Middle frontal gyrus (tissue), 1 donor: Measurements from ENCODE around the gene C1orf87.

Experiments
- DNase-seq: peaks from one replicate; pipeline ENCODE4 v3.0.0-alpha.2; 2015; ENCODE audit warnings: low spot score; ENCODE audit errors: extremely low spot score

Gene C1orf87, protein sequence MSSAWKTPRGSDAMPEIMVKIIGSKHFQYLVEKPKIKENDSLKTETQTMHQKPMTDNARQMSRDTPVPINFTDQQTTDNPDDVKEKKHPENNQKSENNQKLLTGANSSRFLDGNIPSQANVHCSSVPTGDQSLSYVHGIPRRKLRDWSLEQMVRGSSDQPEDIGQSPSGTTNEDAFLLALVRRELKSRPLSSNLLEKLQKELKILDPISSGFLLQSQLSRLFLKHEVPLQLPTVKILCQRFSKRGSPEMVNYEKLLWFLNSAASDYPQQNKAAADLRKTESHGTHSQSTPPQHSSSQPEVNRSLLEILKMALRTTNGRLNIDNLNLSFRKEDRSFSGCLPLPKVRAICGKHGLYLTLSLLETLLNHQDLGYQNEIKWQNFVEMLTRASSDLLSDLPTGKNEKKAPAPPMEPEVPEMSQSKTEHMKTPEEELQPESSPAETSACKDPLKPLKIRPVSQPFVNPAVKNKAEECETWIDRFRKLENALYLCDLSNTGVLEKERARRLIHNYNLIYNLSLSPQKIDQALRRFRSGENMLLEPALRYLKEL

DNA sequence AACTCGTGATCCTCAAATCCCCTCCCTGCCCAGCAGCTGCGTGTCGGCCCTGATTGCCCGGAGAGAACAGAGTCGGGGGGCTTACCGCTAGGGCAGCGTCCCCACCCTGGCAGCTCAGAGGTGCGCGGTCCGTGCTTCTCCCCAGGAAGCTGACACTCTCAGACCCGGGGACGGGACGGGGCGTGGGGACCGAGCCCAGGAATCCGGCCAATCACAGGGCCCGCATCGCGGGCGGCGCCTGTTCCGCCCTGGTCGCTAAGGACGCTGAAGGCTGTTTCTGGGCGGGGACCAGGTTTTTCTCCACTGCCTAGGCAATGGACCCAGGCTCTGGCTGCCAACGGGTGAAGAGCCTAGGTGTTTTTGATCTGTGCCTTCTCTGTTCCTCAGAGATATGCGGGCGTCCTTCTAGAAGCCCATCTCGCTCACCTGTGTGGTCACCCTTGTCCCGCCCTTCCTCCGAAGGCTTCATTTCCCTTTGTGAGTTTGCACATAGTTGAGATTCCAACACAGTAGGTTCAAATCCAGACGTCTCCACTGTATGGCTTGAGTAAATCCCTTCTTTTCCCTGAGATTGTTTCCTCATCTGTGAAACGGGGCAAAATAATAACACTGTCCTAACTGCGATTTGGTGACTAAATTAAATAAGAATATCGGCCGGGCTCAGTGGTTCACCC lies at the start of gene C1orf87:
C1orf87 (minus strand) TSS at position 166 of the 674 bp plus-strand sequence. CDS start 1,127 bp downstream, outside the sequence.
- DNase-seq = no peak

DNA sequence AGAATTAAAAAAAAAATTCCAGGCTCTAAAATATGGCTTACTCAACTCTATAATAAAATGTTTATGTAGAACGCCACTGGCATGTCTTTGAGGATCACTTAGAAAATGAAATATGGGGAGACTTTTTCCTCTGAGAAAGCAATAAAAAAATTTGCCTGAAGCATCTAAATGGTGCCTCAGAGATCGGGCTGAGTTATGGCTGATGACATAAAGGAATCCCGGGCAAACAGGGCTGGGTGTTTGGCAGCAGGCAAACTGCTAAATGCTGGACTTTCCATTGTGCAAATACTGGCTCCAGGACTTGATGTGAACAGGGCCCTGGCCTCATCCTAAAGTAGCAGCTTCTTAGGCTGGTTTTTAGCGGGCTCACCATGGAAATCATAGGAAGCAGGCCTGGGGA lies 44.5 kb upstream of the C1orf87 start:
- DNase-seq = no peak

DNA sequence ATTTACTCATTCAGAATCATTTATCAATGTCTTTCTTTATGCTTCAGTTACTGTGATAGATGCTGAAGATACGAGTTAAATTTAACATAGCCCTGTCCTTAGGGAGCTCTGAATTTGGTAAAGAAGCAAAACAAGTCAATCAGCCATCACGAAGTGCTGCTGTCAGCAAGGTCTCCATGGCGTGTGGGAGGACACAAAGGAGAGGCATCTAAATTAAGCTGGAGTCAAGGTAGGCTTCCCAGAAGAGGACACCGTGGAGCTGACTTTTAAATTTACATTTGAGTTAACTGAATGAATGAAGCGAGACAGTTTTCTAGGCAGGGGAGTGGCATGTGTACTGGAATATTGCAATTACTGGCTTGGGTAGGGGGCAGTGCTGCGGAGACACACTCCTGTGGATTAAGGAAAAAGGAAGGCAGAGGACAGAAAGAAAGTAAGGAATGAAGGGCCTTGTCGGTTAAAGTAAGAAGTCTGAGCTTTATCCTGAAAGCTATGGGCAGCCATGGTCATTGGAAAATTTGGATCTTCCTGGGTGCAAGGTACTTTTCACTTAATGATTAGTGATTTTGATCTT lies 41.3 kb upstream of the C1orf87 start:
- no peak for DNase-seq

DNA sequence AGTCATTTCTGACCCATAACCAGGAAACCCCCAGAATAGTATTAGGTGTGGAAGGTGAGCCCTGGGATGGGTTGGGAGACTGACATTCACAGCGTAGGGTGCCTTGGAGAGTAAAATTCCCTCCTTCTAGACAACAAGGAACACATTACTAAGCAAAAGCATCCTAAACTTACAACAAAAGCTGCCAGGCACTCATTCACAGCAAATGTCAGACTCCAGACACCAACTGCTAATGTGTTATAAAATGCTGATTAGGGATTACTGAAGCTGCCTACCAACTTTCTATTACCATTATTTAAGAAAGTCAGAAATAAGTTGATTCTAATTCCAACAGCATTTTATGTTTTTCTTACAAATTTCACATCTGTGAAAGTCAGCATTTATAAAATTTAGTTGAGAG lies 40.0 kb upstream of the C1orf87 start:
- no peak for DNase-seq

DNA sequence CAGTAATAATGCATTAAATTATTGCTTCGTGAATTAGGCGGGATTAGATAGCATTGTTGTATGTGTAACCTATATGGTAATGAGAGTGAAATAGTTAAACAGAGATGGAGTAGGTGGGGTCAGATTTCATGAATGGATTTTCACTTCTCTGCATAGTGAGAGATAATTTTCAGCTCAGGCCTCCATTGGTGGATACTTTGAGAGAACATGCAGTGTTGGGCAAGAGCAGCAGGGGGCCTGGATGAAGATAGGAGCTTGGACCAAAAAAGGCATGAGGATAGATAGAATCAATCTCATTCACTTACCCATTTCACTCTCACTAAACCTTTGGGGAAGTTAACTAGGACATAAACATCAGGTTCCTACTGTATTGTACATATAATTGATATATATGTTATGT lies 39.5 kb upstream of the C1orf87 start:
- DNase-seq = no peak

DNA sequence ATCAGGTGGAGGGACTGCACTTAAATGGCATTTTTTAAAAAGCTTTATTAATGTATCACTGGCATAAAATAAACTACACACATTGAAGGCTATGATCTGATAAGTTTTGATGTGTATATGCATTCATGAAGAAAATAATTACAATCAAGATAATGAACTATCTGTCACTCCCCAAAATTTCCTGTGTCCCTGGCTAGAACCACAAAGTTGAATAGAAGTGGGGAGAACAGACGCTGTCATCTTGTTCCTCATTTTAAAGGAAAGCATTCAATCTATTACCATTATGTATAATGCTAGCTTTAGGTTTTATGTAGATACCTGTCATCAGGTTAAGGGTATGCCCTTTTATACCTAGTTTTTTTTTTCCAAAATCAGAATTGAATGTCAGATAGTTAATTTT lies 38.1 kb upstream of the C1orf87 start:
- DNase-seq = no peak

DNA sequence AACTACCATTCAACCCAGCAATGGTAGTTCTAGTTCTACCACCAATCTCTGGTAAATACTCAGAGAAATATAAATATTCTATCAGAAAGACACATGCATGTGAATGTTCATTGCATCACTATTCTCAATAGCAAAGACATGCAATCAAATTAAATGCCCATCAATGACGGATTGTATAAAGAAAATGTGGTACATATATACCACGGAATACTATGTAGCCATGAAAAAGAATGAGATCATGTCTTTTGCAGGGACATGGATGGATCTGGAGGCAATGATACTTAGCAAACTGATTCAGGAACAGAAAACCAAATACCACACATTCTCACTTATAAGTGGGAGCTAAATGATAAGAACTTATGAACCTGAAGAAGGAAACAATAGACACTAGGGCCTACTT lies 37.5 kb upstream of the C1orf87 start:
- DNase-seq = no peak

DNA sequence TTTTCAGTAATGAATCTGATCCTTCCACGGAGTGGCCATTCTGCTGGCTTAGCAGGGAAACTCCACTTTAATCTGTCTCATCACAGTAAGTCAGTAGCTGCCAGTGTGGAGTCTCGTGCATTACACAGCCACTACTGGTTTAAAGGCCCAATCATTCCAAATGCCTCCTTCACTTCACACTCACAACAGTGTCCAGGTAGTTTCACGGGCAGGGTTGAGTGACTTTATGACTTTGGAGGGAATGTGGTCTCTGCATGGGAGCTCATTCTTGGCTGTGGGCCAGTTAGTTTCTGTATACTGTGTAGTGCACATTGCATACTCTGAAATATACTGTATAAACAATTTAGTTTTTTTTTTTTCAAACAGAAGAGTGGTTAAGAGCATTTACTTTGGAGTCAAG lies 34.6 kb upstream of the C1orf87 start:
- DNase-seq = no peak

DNA sequence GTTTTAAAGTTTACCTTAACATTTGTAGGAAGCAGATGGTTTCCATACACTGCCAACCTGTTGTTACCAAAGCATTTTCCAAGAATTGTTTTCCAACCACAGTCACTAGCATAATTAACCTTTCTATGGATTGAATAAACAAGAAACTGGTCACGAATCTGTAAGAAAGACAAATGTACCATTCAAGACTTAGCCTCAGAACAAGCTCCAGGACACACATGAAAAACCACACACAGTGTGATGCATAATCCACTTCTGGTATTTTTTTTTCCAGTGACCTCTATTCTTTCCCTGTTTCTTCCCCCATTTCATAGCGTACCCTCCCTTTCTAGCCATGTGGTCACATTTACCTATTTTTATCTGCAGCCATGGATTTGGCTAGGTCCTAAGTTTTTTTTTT lies 29.6 kb upstream of the C1orf87 start:
- DNase-seq = no peak

DNA sequence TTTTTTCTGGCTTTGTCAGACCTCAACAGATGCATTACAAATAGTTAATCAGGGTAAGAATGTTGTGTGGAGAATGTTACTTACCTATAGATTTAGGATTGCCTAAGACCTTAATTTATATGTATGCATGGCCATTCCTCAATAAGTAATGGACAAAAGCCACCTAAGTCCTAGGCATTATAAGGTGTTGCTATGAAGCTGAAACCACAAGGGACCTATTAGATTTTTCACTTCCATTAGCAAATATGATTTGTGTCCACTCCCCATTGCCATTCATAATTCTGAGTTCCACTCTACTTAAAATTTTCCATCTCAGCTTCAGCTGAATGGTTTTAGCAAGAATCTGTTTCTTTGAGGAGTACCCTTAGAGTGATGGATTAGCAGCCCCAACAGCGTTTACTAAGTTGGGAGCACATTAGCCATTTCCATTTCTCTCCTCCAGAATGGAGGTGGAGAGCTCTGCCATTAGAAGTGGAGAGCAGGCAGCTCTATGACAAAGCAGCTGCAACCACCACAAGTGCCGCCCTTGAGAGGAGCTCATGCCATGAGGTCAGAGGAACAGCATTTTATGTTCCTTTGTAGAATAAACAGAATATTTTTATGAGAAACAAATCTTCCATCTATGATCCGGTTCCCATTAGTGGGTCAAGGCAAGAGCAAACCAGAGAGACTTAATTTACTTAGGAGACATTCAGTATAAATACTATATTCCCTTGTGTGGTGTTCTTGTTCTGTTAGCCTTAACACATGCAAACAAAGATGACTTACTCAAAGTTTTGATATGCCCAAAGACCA lies 28.9 kb upstream of the C1orf87 start:
- DNase-seq = no peak

DNA sequence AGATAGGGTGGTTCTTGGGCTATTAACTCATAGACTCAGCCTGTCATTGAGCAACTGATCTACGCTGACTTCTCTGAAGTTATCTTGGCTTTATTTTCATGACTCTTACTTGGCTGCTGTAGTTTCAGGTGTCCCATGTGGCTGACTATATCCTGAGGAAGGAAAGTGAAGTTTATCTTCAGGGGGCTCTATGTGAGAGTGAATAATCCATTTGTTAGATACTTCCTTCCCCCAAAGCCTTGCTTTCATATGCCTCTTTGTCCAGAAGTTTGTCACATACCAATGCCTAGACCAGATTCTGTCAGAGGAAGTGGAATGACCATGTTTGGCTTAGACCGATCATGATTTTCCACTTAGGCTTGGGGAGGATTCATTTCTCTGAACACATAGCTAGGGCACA lies 27.9 kb upstream of the C1orf87 start:
- DNase-seq = no peak

DNA sequence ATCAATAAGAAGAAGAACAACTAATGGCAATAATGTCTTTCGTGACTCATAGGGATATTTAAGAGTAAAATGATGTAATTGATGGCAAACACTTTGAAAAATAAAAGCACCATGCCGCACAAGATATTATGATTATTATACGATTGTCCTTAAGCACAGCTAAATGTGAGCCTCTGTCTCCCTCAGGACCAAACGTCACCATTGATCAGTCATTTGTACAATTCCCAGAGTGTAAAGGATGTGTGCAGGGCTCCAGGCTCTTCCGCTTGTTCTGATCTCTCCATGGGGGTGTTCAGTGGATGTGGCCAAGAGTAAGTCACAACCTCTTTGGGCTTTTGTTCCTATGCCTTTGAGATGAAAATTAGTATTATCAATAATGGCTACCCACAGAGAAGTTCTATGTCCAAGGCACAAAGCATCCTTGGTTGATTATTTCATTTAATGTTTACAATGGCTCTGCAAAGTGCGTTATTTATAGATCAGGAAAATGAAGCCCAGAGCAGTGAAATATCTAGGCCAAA lies 17.7 kb upstream of the C1orf87 start:
- DNase-seq = no peak

DNA sequence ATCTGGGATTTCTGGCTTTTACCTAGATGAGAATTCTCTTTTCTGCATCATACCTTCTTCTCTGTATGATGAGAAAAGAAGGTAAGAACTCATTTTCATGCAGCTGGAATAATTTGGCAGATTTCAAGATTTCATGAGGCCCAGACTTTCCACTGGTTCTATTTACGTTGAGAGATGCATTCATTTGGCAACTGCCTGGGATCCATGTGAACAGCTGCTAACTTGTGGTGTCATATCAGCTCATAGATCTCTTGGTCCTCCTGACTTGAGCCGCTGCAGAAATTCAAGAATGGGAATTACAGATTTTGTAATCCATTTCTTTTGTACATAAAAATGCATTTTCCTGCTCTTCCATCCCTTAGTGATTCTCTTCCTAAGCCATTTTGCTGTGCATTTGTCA lies 17.1 kb upstream of the C1orf87 start:
- no peak for DNase-seq

DNA sequence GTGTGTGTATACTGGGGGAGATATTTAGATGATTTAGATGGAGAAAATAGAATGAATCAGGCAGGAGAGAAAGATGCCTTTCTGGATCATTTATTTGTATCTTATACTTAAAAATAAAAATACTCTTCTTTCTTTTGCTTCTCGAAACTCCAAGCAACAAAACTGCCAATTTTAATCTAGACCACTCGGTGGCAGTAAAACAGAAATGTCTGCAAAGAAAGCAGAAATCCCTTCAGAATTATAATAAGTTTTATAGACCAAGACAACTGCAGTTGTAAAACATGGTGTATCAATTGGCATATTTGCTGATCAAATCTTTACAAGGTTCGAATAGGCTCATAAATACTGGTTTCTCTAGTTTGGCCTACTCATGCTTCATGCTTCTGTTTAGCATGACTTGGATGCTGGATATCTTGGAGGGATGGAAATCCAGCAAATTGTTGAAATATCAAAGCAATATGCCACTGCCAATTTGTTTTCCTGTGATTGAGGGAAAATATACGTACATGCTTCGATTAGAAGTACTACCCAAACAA lies 15.1 kb upstream of the C1orf87 start:
- no peak for DNase-seq

DNA sequence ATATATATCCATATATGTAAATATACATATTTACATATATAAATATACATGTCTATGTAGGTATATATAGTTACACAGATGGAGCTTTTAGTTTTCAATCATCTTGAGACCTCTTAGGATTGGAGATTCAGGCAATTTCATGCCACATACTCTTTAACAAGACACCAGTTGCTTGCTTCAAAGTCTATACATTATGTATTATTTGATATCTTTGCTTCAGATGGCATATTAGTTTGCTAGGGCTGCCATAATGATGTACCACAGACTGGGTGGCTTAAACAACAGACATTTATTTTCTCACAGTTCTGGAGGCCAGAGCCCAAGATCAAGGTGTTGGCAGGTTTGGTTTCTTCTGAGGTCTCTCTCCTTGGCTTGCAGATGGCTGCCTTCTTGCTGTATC lies 14.1 kb upstream of the C1orf87 start:
- no peak for DNase-seq

DNA sequence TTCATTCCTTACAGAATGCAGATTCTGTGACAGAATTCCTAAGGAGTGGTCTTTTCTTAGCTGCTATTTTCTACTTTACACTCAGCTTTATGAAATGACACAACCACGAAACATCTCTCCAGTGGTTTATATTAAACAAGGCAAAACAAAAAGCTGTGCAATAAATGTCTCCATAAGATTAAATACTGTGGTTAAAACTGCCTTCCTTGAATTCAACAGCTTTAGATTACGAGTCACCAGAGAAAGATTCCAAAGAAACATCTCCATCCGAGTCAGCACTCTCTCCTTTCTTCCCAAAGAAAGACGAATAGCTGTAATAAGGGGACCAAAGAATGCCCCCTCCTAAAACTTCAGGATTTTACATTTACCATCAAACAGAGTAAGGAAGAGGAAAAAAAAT lies 4.6 kb upstream of the C1orf87 start:
- DNase-seq = no peak

DNA sequence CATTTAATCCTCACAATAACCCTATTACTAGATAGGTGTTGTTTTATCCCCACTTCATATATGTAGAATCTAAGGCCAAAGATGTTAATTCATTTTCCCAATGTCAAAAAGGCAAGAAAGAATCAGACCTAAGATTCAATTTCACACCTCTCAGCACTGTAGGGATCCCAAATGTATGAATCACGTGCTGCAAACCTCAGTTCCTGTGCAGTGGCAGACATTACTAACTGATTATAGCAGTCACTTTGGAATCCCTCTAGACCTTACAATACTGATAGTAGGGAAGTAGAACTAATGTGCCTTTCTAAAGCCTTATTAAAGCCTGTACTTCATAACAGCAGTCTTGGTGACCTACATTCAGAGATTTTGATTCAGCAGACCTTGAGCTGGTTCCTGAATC lies 2.3 kb downstream of the C1orf87 start:
- no peak for DNase-seq

DNA sequence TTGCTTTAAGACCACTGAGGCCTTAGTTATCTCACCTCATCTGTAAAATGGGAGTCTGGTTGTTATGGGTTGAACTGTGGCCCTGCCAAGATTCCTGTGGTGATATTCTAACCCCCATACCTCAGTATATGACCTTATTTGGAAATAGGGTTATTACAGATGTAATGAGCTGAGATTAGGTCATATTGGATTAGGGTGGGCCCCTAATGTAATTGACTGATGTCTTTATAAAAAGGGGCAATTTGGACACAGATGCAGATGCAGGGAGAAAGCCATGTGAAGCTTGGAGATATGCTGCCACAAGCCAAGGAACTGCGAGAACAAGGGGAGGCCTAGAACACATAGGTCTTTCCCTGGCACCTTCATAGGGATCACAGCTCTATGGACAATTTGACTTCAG lies 3.9 kb downstream of the C1orf87 start:
- no peak for DNase-seq

DNA sequence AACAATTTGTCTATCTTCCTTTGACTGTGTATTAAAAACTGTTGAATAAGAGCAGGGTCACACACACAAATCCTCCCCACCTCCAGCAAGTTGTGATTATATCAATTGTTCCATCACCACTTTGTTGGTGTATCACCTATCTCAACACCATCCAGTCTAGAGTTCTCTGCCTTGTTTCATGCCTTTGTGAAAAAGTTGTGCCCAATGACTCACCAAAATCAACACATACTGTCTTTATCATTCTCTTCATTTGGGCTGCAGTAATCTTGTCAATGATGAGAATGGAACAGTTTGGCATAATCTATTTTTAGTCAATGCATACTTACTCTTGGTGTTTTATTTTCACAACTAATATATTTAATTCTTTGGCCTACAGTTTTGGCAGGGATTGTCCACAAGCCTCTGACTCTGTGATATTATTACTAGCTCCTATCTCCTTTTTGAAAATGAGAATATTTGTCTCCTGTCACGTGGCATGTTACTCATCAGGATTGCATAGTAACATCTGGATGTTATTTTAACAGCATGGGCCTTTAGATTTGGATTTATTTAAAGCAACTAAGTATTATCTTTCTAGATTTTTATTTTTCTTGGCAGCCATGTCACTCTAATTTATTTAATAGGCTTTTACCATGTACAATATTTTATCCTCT lies 5.1 kb downstream of the C1orf87 start:
- no peak for DNase-seq

DNA sequence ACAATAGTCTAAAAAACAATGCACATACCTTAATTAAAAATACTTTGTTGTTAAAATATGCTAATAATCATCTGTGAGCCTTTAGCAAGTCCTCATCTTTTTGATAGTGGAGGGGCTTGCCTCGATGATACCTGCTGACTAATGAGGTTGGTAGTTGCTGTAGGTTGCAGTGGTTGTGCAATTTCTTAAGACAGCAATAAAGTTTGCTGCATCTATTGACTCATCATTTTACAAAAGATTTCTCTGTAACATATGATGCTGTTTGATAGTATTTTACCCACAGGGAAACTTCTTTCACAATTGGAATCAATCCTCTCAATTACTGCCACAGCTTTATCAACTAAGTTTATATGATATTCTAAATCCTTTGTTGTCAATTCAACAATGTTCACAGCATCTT lies 7.6 kb downstream of the C1orf87 start:
- no peak for DNase-seq

DNA sequence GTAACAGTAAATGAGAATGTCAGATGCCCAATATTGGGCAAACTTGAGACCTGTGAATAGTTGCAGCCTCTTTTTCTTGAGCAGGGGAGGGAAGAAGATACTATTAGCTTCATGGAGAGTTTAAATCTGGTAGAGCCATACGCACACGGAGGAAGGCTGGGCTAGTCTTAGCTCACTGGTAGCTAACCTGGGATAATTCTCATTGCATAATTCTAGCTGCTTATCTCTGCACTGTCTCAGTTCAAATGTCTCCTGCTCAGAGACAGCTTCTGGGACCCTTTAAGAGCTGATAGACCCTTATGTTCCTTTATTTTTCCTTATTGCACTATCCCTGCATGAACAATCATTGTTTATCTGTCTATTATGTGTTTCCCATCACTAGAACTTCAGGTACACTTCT lies 8.4 kb downstream of the C1orf87 start:
- no peak for DNase-seq
